Mammary epithelial cell (primary cell): Measurements from ENCODE around the gene SPC24.

ENCODE experiments used
- CTCF ChIP-seq, 2 donors: IDR thresholded peaks in 1 of 2; conservative IDR thresholded peaks in 1 of 2; 2 replicates each; pipeline ENCODE4 v1.5.1; 2011 to 2012; ENCODE audit warnings: inconsistent platforms in 2 of 2, low read length in 2 of 2, mild to moderate bottlenecking in 2 of 2, control low read depth in 1 of 2, low read depth in 1 of 2; ENCODE audit not compliant: insufficient read depth in 1 of 2; ENCODE audit errors: extremely low read depth in 1 of 2
- EZH2 ChIP-seq: IDR thresholded peaks from 2 replicates; pipeline ENCODE4 v1.6.1; 2012; ENCODE audit warnings: low read length, inconsistent platforms, borderline replicate concordance

GRCh38 chr19:11102944-11103343, 52.6 kb downstream of the SPC24 start:
- TF ChIP-seq CTCF (conservative IDR thresholded peaks at IDR 0.05 in 1 of 2, IDR thresholded peaks at IDR 0.05 in 1 of 2; ENCODE audit: extremely low read depth in 1 of 2, insufficient read depth in 1 of 2, low read depth in 1 of 2, low read length in 2 of 2) (no peak), EZH2 (no peak)
